SK-N-MC (cell line): ENCODE measurements around the gene PRKRA.

Source experiments
- EZH2 ChIP-seq: fragments of 200-600 bp; sonication (generic); IDR thresholded peaks from one replicate; pipeline ENCODE4 v1.6.1; 2017; ENCODE audit warnings: antibody characterized with exemption
- POLR2AphosphoS5 ChIP-seq: IDR thresholded peaks from 2 replicates; pipeline ENCODE4 v1.6.1; 2012; ENCODE audit warnings: mild to moderate bottlenecking, low read depth, low read length, borderline replicate concordance

GRCh38 chr2:178450524-178450773 is 526 bp downstream of the PRKRA start:
- TF ChIP-seq POLR2AphosphoS5 (no peak), EZH2 (no peak)
